HG02981 (cell line): Measurements from ENCODE around the gene ADO.

Experiments used
- ATAC-seq: cut with Tn5 transposase; IDR thresholded peaks from one replicate; pipeline ENCODE4 v1.9.1; 2021; ENCODE audit warnings: mild to moderate bottlenecking, moderate library complexity; ENCODE audit not compliant: unreplicated experiment

The ADO gene

GRCh38 chr10:62790571-62790970 lies 13.9 kb upstream of the ADO start:
- ATAC-seq, result no peak

DNA sequence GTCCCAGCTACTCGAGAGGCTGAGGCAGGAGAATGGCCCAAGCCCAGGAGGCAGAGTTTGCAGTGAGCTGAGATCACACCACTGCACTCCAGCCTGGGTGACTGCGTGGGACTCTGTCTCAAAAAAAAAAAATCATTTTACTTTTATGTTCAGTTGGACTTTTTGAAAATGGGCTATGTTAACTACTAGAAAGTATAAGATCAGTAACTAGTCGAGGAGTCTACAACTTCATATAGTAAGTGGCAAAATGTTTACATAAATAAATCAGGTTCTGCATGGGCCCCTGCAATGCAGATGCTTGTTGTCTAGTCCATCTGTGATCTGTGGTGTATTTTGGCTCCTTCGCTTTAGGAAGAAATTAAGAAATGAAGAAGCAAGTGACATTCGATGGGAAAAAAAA lies 12.3 kb upstream of the ADO start:
- no peak for ATAC-seq

DNA sequence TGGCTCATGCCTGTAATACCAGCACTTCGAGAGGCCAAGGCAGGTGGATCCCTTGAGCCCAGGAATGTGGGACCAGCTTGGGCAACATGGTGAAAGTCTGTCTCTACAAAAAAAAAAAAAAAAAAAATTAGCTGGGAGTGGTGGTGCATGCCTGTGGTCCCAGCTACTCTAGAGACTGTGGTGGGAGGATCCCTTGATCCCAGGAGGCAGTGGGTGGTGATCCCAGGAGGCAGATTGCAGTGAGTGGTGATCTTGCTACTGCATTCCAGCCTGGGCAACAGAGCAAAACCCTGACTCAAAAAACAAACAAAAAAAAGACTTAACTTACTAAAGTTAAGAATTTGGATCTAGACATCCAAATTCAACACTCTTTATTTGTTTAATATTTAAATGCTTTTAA lies 10.2 kb upstream of the ADO start:
- no peak for ATAC-seq

DNA sequence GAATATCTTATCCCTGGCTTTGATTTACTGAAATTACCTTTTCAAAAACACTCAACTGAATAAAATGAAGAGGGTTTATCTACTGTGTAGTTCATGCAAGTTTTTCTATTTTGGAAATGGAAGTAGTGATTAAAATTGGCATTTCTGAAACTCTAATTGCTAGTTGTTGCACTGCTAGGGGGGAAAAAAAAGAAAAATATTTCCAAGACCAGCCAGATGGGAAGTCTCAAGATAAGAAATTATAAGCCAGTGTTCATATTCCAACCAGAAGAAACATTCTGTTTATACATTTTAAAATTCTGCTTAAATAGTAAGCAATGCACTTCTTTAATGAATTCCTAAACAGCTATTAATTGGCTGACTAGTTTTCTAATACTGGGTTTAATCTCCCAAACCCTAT lies 9.4 kb upstream of the ADO start:
- ATAC-seq, result no peak

- no peak for ATAC-seq
Measured at GRCh38 chr10:62795762-62796161, 8.8 kb upstream of the ADO start.

- ATAC-seq, result no peak
Measured at GRCh38 chr10:62796896-62797295, 7.6 kb upstream of the ADO start.

GRCh38 chr10:62801871-62802270 lies 2.6 kb upstream of the ADO start:
- no peak for ATAC-seq

- ATAC-seq, result no peak
Measured at GRCh38 chr10:62803724-62804355, 680 bp upstream of the ADO start.

GRCh38 chr10:62805231-62806099 lies 945 bp downstream of the ADO start:
- peak; percentile 3 for ATAC-seq

- no peak for ATAC-seq
Measured at GRCh38 chr10:62806251-62806650, 1.7 kb downstream of the ADO start.

- no peak for ATAC-seq
Measured at GRCh38 chr10:62810156-62810902, 5.8 kb downstream of the ADO start.

DNA sequence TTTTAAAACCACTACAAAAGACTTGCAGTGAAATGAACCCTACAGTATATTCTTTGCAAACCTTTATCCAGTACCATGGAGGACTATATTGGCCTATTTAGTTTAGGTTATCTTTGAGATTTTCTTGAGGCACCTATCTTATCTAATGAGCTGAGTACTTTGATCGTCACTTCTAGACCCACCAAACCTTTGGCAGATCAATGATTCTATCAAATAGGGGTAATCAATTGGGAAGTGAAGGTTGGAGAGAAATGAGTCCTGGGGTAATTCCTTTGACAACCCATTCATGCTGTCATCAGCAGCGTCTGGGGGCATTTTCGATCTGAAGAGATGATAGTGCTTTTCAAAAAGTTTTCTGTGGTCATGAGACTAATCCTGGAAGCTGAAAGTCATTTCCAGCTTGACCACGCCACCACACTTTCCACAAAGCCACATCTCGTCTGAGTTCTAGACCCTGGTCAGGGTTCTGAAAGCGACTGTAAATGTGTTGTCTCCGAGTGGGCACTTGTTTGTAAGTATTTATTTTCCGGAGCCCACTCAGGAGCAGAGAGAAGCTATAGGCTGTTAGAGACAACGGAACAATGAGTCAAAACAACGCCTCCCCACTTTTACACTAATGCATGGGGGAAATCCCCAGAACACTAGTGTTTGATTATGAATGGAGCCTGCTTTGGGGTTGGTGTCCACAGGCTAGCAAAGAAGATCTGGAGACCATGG lies 6.8 kb downstream of the ADO start:
- peak; percentile 37 for ATAC-seq

- ATAC-seq, result no peak
Measured at GRCh38 chr10:62812672-62813439, 8.3 kb downstream of the ADO start.

DNA sequence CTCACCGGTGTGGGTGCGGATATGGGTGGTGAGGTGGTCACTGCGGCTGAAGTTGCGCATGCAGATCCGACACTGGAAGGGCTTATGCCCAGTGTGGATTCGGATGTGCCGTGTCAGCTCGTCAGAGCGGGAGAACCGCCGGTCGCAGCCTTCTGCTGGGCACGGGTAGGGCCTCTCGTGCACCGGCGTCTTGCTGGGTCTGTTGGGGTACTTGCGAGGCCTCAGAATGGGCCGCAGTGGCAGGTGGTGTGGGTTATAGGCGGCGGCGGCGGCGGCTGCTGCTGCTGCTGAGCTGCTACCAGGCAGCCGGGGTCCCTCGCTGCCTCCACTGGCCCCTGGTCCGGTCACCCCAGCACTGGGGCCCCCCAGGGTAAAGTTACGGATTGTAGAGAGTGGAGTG lies 8.9 kb downstream of the ADO start:
- no peak for ATAC-seq

DNA sequence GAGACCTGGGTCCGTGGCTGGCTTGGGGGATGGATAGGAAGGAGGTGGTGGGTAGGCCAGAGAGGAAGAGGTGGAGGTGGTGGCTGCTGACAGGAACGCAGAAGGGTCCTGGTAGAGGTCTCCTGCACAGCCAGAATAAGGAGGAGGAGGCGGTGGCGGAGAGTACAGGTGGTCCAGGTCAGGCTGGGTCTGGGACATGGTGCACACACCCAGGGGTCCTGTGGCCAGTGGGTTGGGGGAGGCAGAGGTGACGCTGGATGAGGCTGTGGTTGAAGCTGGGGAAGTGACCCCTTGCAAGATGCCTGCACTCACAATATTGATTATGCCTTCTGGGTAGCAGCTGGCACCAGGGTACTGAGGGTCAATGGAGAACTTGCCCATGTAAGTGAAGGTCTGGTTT lies 9.5 kb downstream of the ADO start:
- ATAC-seq, result no peak

DNA sequence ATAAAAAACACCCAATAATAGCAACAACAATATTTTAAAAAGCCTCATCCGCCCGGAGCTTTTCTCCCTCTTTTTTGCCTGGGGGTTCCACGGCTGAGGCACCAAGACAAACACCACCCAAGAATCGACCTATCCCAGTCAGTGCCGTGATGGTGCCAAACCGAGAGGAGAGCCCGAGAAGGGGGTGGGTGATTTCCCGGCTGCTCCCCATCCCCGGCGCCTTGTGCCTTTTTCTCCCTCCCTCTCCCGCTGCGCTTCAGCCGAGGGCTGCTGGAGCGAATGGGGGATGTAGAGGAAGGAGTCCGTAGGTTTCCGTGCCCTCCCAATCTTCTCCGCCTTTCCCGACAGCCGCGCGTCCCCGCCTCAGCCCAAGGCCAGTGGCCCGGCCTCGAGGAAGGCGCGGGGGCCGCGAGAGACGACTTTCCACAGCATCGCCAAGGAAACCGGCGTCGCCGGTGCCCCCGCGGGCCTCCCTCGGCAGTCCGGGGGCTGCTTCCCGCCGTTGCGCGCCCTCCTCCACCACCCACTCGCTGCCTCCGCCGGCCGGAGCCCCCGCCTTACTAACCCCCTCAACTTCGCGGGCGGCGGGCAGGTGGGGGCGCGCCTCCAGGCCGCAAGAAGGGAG lies 10.3 kb downstream of the ADO start:
- ATAC-seq, result no peak

DNA sequence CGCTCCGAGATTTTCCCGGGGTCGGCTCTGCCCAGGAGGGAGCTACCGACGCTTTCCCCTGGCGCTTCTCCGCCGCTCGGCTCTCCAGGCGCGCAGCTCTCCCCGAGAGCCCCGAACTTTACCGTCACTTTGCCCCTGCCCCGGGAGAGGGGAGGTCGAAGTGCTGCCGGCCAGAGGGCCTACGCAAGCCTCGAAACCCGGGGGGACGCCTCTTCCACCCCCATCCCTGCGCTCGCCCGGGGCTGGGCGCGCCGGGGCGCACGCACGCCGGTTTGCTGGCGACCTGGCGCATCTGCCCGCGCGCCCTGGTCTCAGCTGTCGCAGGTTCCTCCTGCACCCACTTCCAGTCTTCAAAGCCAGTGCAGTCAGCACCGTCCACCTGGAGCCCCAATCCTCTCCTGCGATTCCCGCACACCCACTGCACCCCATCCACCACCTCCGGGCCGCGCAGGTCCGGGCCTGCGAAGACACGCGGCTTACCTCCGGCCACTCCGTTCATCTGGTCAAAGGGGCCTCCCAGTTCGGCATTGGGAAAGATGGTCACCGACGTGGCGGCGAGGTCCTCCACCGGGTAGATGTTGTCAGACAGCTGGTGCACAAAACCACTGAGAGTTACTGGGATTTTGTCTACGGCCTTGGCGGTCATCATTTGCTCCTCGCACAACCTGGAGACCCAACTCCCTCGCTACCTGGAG lies 11.0 kb downstream of the ADO start:
- ATAC-seq, result no peak

- ATAC-seq, result no peak
Measured at GRCh38 chr10:62816076-62816330, 11.5 kb downstream of the ADO start.

GRCh38 chr10:62816331-62817120 lies 12.0 kb downstream of the ADO start, which contains the start of gene EGR2:
TSS of gene EGR2 (minus strand) at chr10:62816366. CDS start at chr10:62816029, 337 bp downstream.
- ATAC-seq, result peak; percentile 77
